ENCODE data around the gene CENPB.

Gene CENPB

DNA sequence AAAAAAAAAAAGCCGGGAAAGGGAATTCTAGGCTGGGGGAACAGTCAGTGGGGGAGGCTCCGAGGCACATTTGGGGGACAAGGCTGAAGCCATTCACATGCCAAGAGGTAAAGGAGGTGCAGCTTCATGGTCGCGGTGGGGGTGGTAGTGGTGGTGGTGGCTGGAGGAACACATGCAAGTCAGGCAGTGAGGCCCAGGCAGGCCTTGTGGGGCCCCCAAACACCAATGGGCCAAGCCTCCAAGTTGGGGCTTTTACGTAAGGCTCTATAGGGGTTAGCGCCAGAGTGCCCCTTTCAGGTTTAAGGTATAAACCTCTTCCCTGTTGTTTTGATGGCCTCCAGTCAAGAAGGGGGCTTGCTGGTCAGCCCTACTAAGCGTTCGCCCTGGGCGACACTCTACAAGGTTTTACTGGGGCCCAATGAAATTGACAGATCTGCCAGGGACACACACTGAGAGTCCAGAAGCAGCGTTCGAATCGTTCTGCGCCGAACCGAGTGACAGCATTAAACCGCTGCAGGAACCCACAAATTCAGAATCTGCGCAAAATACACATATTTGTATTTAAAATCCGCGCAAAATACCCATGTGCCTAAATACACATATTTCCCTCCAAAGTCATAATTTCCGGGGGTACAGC lies 33.0 kb upstream of the CENPB start:
- TF ChIP-seq TEAD4 (IDR thresholded peaks at IDR 0.05) (no peak), CEBPB (IDR thresholded peaks at IDR 0.05) (no peak), CREB1 (IDR thresholded peaks at IDR 0.05; ENCODE audit: low read depth) (no peak)

GRCh38 chr20:3818155-3819151 lies 31.9 kb upstream of the CENPB start:
- TF ChIP-seq RAD21 (IDR thresholded peaks at IDR 0.05; ENCODE audit: low read depth) (peak; percentile 59), TCF12 (IDR thresholded peaks at IDR 0.05; ENCODE audit: low read depth) (no peak), MAX (IDR thresholded peaks at IDR 0.05) (peak; percentile 34; the same call in 1 of the 2 replicates)

GRCh38 chr20:3815703-3816315 lies 29.3 kb upstream of the CENPB start:
- TF ChIP-seq CEBPB (IDR thresholded peaks at IDR 0.05) (no peak), EGR1 (IDR thresholded peaks at IDR 0.05) (no peak)

DNA sequence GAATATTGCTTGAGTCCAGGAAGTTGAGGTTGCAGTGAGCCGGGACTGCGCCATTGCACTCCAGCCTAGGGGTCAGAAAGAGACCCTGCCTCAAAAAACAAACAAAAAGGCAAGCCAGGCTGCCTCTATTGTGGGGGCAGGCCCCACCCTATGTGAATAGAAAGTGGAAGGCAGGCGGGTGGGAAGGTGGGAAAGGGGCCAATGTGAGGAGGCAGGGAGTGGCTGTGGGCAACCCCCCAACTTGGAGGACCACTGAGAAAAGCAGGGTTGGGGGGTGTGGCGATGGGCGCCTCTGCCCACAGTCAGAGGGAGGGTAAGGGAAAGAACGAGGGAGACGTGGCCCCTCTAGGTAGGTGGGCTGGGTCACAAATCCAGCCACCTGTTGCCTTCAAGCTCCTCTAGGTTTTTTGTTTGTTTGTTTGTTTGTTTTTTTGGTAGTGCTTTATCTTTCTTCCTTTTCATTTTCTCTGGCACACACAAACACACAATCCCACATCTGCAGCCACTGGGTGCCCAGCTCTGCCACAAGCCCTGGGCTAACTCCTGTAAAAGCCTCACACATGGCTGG lies 28.5 kb upstream of the CENPB start:
- TF ChIP-seq, protein P1, sequence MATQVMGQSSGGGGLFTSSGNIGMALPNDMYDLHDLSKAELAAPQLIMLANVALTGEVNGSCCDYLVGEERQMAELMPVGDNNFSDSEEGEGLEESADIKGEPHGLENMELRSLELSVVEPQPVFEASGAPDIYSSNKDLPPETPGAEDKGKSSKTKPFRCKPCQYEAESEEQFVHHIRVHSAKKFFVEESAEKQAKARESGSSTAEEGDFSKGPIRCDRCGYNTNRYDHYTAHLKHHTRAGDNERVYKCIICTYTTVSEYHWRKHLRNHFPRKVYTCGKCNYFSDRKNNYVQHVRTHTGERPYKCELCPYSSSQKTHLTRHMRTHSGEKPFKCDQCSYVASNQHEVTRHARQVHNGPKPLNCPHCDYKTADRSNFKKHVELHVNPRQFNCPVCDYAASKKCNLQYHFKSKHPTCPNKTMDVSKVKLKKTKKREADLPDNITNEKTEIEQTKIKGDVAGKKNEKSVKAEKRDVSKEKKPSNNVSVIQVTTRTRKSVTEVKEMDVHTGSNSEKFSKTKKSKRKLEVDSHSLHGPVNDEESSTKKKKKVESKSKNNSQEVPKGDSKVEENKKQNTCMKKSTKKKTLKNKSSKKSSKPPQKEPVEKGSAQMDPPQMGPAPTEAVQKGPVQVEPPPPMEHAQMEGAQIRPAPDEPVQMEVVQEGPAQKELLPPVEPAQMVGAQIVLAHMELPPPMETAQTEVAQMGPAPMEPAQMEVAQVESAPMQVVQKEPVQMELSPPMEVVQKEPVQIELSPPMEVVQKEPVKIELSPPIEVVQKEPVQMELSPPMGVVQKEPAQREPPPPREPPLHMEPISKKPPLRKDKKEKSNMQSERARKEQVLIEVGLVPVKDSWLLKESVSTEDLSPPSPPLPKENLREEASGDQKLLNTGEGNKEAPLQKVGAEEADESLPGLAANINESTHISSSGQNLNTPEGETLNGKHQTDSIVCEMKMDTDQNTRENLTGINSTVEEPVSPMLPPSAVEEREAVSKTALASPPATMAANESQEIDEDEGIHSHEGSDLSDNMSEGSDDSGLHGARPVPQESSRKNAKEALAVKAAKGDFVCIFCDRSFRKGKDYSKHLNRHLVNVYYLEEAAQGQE (IDR thresholded peaks at IDR 0.05; ENCODE audit: low read depth) = no peak
- TF ChIP-seq EP300 (IDR thresholded peaks at IDR 0.05; ENCODE audit: borderline replicate concordance) (no peak), FOXM1 (IDR thresholded peaks at IDR 0.05; ENCODE audit: borderline replicate concordance, low read depth) (no peak), TEAD4 (IDR thresholded peaks at IDR 0.05) (no peak), MAX (IDR thresholded peaks at IDR 0.05) (no peak), ZBTB7A (IDR thresholded peaks at IDR 0.05; ENCODE audit: low read depth) (no peak), CREB1 (IDR thresholded peaks at IDR 0.05; ENCODE audit: low read depth) (no peak), USF1 (IDR thresholded peaks at IDR 0.05) (no peak), YY1 (IDR thresholded peaks at IDR 0.05; ENCODE audit: low read depth) (no peak), RAD21 (IDR thresholded peaks at IDR 0.05; ENCODE audit: low read depth) (no peak)

DNA sequence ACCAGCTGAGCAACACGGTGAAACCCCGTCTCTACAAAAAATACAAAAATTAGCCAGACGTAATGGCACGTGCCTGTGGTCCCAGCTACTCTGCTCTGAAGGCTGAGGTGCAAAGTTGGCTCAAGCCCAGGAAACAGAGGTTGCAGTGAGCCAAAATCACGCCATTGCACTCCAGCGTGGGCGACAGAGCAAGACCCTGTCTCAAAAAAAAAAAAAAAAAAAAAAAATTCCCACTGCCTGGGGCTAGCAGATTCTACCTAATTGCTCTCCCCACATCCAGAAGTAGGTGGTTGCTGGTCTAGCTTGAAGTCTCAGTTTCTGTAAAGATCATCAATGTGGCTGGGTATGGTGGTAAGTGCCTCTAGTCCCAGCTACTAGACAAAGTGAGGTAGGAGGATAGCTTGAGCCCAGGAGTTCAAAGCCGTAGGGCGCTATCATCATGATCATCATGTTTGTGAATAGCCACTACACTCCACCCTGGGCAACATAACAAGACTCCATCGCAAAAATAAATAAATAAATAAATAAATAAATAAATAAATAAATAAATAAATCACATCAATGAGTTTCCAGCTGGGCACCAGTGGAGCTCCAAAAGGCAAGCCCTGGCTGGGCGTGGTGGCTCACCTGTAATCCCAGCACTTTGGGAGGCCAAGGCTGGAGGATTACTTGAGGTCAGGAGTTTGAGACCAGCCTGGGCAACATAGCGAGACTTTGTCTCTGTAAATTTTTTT lies 27.5 kb upstream of the CENPB start:
- no peak for TF ChIP-seq YY1 (IDR thresholded peaks at IDR 0.05; ENCODE audit: low read depth)
- no peak for TF ChIP-seq CREB1 (IDR thresholded peaks at IDR 0.05; ENCODE audit: low read depth)
- TF ChIP-seq MAX (IDR thresholded peaks at IDR 0.05) = no peak
- TF ChIP-seq EGR1 (IDR thresholded peaks at IDR 0.05) = no peak
- TF ChIP-seq TEAD4 (IDR thresholded peaks at IDR 0.05) = no peak
- TF ChIP-seq TAF1 (IDR thresholded peaks at IDR 0.05; ENCODE audit: low read depth) = no peak
- no peak for TF ChIP-seq TCF12 (IDR thresholded peaks at IDR 0.05; ENCODE audit: low read depth)
- TF ChIP-seq RAD21 (IDR thresholded peaks at IDR 0.05; ENCODE audit: low read depth) = no peak
- TF ChIP-seq FOXM1 (IDR thresholded peaks at IDR 0.05; ENCODE audit: borderline replicate concordance, low read depth) = no peak
- no peak for TF ChIP-seq ZBTB7A (IDR thresholded peaks at IDR 0.05; ENCODE audit: low read depth)
- TF ChIP-seq CEBPB (IDR thresholded peaks at IDR 0.05) = no peak
- TF ChIP-seq EP300 (IDR thresholded peaks at IDR 0.05; ENCODE audit: borderline replicate concordance) = no peak
- TF ChIP-seq, protein P1 (IDR thresholded peaks at IDR 0.05; ENCODE audit: low read depth) = no peak
- TF ChIP-seq USF1 (IDR thresholded peaks at IDR 0.05) = no peak
- no peak for TF ChIP-seq NFIC (IDR thresholded peaks at IDR 0.05)
